NCI-H345 (cell line): ENCODE results near the gene ENTR1.
"Not testable (repeated sequence)": the region's sequence is repeated elsewhere in the genome, so short reads cannot be mapped to it uniquely, and the experiment has no call there.

Source experiments
- DNase-seq: peaks from one replicate; lab custom pipeline; 2025; lab: John Stamatoyannopoulos, UW

The ENTR1 gene

GRCh38 chr9:136438548-136439480 is 28.4 kb upstream of the ENTR1 start:
- DNase-seq: peak; percentile 53

GRCh38 chr9:136437839-136438547 is 27.6 kb upstream of the ENTR1 start:
- DNase-seq: no peak

- DNase-seq: no peak
These were observed 27.0 kb upstream of the ENTR1 start for GRCh38 chr9:136437430-136437829.

GRCh38 chr9:136436055-136436634 is 25.7 kb upstream of the ENTR1 start:
- no peak for DNase-seq

- no peak for DNase-seq
These were observed 24.3 kb upstream of the ENTR1 start for GRCh38 chr9:136434580-136435169.

- no peak for DNase-seq
These were observed 23.6 kb upstream of the ENTR1 start for GRCh38 chr9:136433849-136434579.

GRCh38 chr9:136433043-136433715 is 22.8 kb upstream of the ENTR1 start:
- no peak for DNase-seq

- no peak for DNase-seq
These were observed 22.2 kb upstream of the ENTR1 start for GRCh38 chr9:136432591-136432990.

GRCh38 chr9:136431782-136432350 is 21.5 kb upstream of the ENTR1 start:
- no peak for DNase-seq

GRCh38 chr9:136430588-136431234 is 20.3 kb upstream of the ENTR1 start:
- no peak for DNase-seq

- no peak for DNase-seq
These were observed 19.5 kb upstream of the ENTR1 start for GRCh38 chr9:136429683-136430491.

- DNase-seq: no peak
These were observed 18.7 kb upstream of the ENTR1 start for GRCh38 chr9:136429075-136429628.

- DNase-seq: no peak
These were observed 16.4 kb upstream of the ENTR1 start for GRCh38 chr9:136426787-136427186.

GRCh38 chr9:136425367-136425766 is 15.0 kb upstream of the ENTR1 start:
- DNase-seq: not testable (repeated sequence)

GRCh38 chr9:136424750-136425362 is 14.4 kb upstream of the ENTR1 start:
- DNase-seq: no peak

GRCh38 chr9:136423432-136424146 is 13.2 kb upstream of the ENTR1 start:
- no peak for DNase-seq

GRCh38 chr9:136422876-136423275 is 12.5 kb upstream of the ENTR1 start:
- DNase-seq: no peak

- no peak for DNase-seq
These were observed 11.4 kb upstream of the ENTR1 start for GRCh38 chr9:136421791-136422190.
